Neural cell (in vitro differentiated cells): ENCODE data around the gene CASKIN2. TPM values are rescaled to one million over a fixed set of nuclear protein-coding genes. Genes with fewer than 3 reads are reported as not detected.

Source experiments
- H2AFZ ChIP-seq: fragments of 200-600, 300-800 bp; sonication (generic), shearing (Covaris generic); 2 replicates; pipeline ENCODE4 v1.6.0; 2014; ENCODE audit warnings: low read depth, mild to moderate bottlenecking, antibody characterized with exemption, low read length, moderate library complexity
- H3F3A ChIP-seq: fragments of 200-600 bp; shearing (Covaris generic); 2 replicates; pipeline ENCODE4 v1.6.1; 2016; ENCODE audit warnings: mild to moderate bottlenecking, moderate library complexity, mixed read lengths, antibody characterized with exemption, low read length; ENCODE audit not compliant: insufficient read depth, poor library complexity, severe bottlenecking
- H3K27ac ChIP-seq: fragments of 200-600, 300-800 bp; sonication (generic), shearing (Covaris generic); 2 replicates; pipeline ENCODE4 v1.5.1; 2014; ENCODE audit warnings: mild to moderate bottlenecking, low read length, moderate library complexity
- H3K27me3 ChIP-seq: fragments of 300-800, 200-600 bp; sonication (generic), shearing (Covaris generic); 2 replicates; pipeline ENCODE4 v1.6.0; 2014; ENCODE audit warnings: mild to moderate bottlenecking, low read depth, low read length, moderate library complexity; ENCODE audit not compliant: insufficient read depth
- H3K36me3 ChIP-seq: fragments of 300-800, 200-600 bp; sonication (generic), shearing (Covaris generic); 2 replicates; pipeline ENCODE4 v1.5.1; 2014; ENCODE audit warnings: mild to moderate bottlenecking, antibody characterized with exemption, low read length, moderate library complexity; ENCODE audit not compliant: insufficient read depth
- H3K4me2 ChIP-seq: fragments of 300-800, 200-600 bp; sonication (generic), shearing (Covaris generic); 2 replicates; pipeline ENCODE4 v1.6.0; 2014; ENCODE audit warnings: mild to moderate bottlenecking, low read length
- H3K4me3 ChIP-seq: fragments of 300-800, 200-600 bp; sonication (generic), shearing (Covaris generic); 2 replicates; pipeline ENCODE4 v1.5.1; 2014; ENCODE audit warnings: mild to moderate bottlenecking, low read length, moderate library complexity
- H3K79me2 ChIP-seq: fragments of 200-600 bp; shearing (Covaris generic); replicated peaks from 2 replicates; pipeline ENCODE4 v1.6.0; 2014; ENCODE audit warnings: mild to moderate bottlenecking, low read length, moderate library complexity; ENCODE audit not compliant: insufficient read depth
- H3K9ac ChIP-seq: fragments of 300-800, 200-600 bp; sonication (generic), shearing (Covaris generic); 2 replicates; pipeline ENCODE4 v1.6.1; 2016; ENCODE audit warnings: mild to moderate bottlenecking, low read length, mixed read lengths
- H3K9me2 ChIP-seq: fragments of 200-600 bp; shearing (Covaris generic); 2 replicates; pipeline ENCODE4 v1.6.1; 2016; ENCODE audit warnings: mild to moderate bottlenecking, low read length, mixed read lengths; ENCODE audit not compliant: insufficient read depth
- H3K9me3 ChIP-seq: fragments of 200-600, 300-800 bp; sonication (generic), shearing (Covaris generic); 2 replicates; pipeline ENCODE4 v1.6.1; 2016; ENCODE audit warnings: mild to moderate bottlenecking, mixed run types, low read length, moderate library complexity, mixed read lengths
- H4K20me1 ChIP-seq: fragments of 200-600 bp; shearing (Covaris generic); 2 replicates; pipeline ENCODE4 v1.6.1; 2016; ENCODE audit warnings: mild to moderate bottlenecking, mixed run types; ENCODE audit not compliant: insufficient read depth
- CTCF ChIP-seq: fragments of 450-650 bp; IDR thresholded peaks from 2 replicates; pipeline ENCODE4 v1.5.1; 2014; ENCODE audit warnings: antibody characterized with exemption, mild to moderate bottlenecking, moderate library complexity; ENCODE audit not compliant: poor library complexity, severe bottlenecking
- EP300 ChIP-seq: fragments of 450-650 bp; conservative IDR thresholded peaks from 2 replicates; pipeline ENCODE4 v1.6.1; 2014; ENCODE audit warnings: antibody characterized with exemption, mild to moderate bottlenecking, moderate library complexity; ENCODE audit not compliant: poor library complexity, severe bottlenecking
- EZH2 ChIP-seq: fragments of 200-600, 300-800 bp; shearing (Covaris generic), sonication (generic); IDR thresholded peaks from 2 replicates; pipeline ENCODE4 v1.6.1; 2014; ENCODE audit warnings: antibody characterized with exemption, low read length, borderline replicate concordance, mild to moderate bottlenecking; ENCODE audit not compliant: insufficient read depth, poor library complexity, severe bottlenecking
- MXI1 ChIP-seq: fragments of 450-650 bp; conservative IDR thresholded peaks from 2 replicates; pipeline ENCODE4 v1.6.1; 2014; ENCODE audit warnings: antibody characterized with exemption, mild to moderate bottlenecking; ENCODE audit not compliant: poor library complexity, severe bottlenecking
- POLR2AphosphoS5 ChIP-seq: IDR thresholded peaks from 2 replicates; pipeline ENCODE4 v1.6.1; 2012
- RAD21 ChIP-seq: fragments of 450-650 bp; conservative IDR thresholded peaks from 2 replicates; pipeline ENCODE4 v1.6.1; 2014; ENCODE audit warnings: antibody characterized with exemption, mild to moderate bottlenecking, moderate library complexity
- REST ChIP-seq: IDR thresholded peaks from 2 replicates; pipeline ENCODE4 v1.6.1; 2012; ENCODE audit warnings: borderline replicate concordance
- SMC3 ChIP-seq: fragments of 450-650 bp; conservative IDR thresholded peaks from 2 replicates; pipeline ENCODE4 v1.6.1; 2014; ENCODE audit warnings: antibody characterized with exemption, mild to moderate bottlenecking, moderate library complexity; ENCODE audit not compliant: poor library complexity
- TAF1 ChIP-seq: IDR thresholded peaks from 2 replicates; pipeline ENCODE4 v1.6.1; 2012; ENCODE audit warnings: low read depth
- polyA plus RNA-seq: library from polyadenylated mRNA; depleted of rRNA; stranded (reverse); fragments of >200 nt; gene quantifications from 2 replicates; pipeline ENCODE4 v1.2.3, GENCODE V29; 2014

CASKIN2 gene
- polyA plus RNA-seq, 1 donor from 2014 or later: 2.8 TPM

- no peak overlapping the region for H2AFZ ChIP-seq
- no peaks in the 10 kb centered on the region for H4K20me1 ChIP-seq
- no peak overlapping the region for H3K9ac ChIP-seq
- H3K9me3 ChIP-seq: no peaks in the 10 kb centered on the region
- peaks cover 4% of the 10 kb centered on the region for H3K79me2 ChIP-seq
- no peaks in the 10 kb centered on the region for H3K36me3 ChIP-seq
- TF ChIP-seq MXI1 (no peak), REST (no peak), EP300 (no peak), EZH2 (no peak), CTCF (no peak), TAF1 (no peak)
- no peaks in the 10 kb centered on the region for H3K9me2 ChIP-seq
- H3K4me2 ChIP-seq: no peak overlapping the region
- no peak overlapping the region for H3K27ac ChIP-seq
- H3K27me3 ChIP-seq: no peaks in the 10 kb centered on the region
- H3F3A ChIP-seq: no peaks in the 10 kb centered on the region
- no peak overlapping the region for H3K4me3 ChIP-seq
These were observed 44.1 kb downstream of the CASKIN2 start for GRCh38 chr17:75471207-75471606.

GRCh38 chr17:75468779-75469373 lies 46.5 kb downstream of the CASKIN2 start:
- Histone ChIP-seq H3K9me2 (no peaks in the 10 kb centered on the region), H3K36me3 (no peaks in the 10 kb centered on the region), H3K9ac (no peak overlapping the region), H3F3A (no peaks in the 10 kb centered on the region), H3K4me2 (no peak overlapping the region), H2AFZ (no peak overlapping the region), H3K27ac (no peak overlapping the region), H4K20me1 (no peaks in the 10 kb centered on the region), H3K9me3 (no peaks in the 10 kb centered on the region), H3K79me2 (peaks cover 4% of the 10 kb centered on the region), H3K27me3 (no peaks in the 10 kb centered on the region), H3K4me3 (no peak overlapping the region)
- no peak for TF ChIP-seq SMC3
- no peak for TF ChIP-seq CTCF
- TF ChIP-seq MXI1: no peak
- TF ChIP-seq TAF1: no peak
- TF ChIP-seq EZH2: no peak
- TF ChIP-seq POLR2AphosphoS5: no peak
- no peak for TF ChIP-seq REST
- TF ChIP-seq EP300: no peak
- no peak for TF ChIP-seq RAD21
